GM12872 (cell line): ENCODE data around the gene BPIFB6.

Source experiments
- TF ChIP-seq, protein P1 (sequence below): IDR thresholded peaks from 3 replicates; pipeline ENCODE4 v1.5.1; 2011; ENCODE audit warnings: low read depth, mild to moderate bottlenecking, low read length, moderate library complexity; ENCODE audit not compliant: insufficient read depth

The BPIFB6 gene

DNA sequence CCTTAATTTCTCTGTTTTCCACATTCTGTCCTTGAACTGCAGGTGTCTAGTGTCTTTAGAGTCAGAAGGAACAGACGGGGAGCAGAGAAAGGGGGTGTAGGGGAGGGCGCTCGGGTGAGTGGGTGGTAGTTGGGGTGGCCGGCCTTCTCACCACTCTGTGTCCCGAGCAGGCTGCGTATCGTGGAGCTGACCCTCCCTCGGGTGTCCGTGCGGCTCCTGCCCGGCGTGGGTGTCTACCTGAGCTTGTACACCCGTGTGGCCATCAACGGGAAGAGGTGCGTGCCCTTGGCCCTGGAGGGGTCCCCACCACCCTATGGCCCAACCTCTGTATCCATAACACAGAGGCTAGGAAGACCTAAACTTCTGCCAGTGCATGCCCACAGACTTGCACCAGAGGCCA lies 53.3 kb downstream of the BPIFB6 start:
- TF ChIP-seq, protein P1, sequence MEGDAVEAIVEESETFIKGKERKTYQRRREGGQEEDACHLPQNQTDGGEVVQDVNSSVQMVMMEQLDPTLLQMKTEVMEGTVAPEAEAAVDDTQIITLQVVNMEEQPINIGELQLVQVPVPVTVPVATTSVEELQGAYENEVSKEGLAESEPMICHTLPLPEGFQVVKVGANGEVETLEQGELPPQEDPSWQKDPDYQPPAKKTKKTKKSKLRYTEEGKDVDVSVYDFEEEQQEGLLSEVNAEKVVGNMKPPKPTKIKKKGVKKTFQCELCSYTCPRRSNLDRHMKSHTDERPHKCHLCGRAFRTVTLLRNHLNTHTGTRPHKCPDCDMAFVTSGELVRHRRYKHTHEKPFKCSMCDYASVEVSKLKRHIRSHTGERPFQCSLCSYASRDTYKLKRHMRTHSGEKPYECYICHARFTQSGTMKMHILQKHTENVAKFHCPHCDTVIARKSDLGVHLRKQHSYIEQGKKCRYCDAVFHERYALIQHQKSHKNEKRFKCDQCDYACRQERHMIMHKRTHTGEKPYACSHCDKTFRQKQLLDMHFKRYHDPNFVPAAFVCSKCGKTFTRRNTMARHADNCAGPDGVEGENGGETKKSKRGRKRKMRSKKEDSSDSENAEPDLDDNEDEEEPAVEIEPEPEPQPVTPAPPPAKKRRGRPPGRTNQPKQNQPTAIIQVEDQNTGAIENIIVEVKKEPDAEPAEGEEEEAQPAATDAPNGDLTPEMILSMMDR, result no peak

DNA sequence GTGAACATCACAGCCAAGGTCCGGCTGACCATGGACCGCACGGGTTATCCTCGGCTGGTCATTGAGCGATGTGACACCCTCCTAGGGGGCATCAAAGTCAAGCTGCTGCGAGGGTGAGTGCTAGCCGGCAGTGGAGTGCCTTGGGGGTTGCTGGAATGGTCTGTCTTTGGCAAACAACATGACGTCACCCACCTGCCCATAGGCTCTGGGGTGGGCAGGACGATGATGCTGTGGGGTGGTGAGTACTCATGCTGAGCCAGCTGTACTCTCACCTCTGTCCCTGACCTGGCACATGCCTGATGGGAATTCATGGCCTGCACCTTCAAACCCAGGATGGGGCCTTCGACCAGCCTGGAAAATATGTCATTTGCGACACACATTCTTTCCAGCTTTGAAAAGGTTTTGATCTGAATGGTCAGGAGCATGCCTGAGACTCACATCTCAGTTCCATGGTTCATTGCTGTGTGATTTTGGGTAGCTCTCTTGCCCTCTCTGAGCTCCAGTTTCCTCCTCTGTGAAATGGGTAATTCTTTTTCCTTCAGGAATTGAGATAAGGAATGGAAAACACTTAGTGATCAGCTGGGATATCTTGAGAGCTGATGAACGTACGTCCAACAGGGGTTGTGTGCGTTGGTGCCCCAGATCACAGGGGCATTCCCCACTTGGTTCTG lies 54.7 kb downstream of the BPIFB6 start:
- TF ChIP-seq, protein P1, result no peak

DNA sequence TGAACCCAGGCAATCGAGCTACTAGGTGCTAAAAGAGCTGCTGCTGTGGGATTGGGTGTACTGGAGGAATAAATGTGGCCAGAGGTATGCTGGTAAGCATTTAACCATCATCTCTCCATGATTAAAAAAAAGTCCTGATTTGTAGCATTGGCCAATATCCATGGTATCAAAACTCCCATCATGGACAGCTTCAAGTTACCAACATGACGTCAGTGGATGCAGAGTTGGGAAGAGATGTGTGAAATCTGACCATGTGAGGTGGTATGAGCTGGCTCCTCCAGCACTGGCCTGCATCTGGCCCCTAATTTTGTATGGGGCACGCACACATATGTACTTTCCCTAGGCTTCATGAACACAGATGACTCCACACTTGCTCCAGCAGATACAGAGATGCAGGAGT lies 59.7 kb downstream of the BPIFB6 start:
- TF ChIP-seq, protein P1, result no peak

DNA sequence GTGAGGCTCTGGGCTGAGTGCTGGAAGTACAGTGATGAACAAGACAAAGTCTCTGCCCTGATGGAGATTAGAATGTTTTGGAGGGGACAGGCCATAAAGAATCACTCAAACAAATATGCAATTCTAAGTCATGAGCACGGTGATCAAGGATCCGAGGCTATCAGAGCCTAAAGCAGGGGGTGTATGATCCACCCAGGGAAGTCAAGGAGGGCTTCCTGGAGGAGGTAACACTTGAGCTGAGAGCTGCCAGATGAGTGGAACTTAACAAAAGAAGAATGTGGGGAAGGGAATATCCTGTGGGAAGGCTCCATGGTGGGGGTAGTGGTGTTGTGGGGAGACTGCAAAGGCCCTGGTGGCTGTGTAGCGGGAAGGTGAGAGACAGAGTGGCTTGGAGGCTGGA lies 60.2 kb downstream of the BPIFB6 start:
- TF ChIP-seq, protein P1, result no peak

DNA sequence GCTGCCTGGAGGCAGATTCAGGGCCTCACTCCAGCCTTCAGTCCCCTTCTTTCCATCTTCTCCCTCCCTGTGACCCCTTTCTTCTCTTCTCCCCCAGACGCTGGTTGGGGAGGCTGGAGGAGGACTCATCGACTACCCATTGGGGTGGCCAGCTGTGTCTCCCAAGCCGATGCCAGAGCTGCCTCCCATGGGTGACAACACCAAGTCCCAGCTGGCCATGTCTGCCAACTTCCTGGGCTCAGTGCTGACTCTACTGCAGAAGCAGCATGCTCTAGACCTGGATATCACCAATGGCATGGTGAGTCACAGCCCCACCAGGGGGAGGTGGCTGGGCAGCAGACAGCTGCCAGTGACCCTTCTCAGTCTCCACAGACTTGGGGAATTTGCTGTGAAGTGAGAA lies 60.9 kb downstream of the BPIFB6 start:
- TF ChIP-seq, protein P1, result no peak

GRCh38 chr20:33093074-33093473 lies 61.6 kb downstream of the BPIFB6 start:
- TF ChIP-seq, protein P1, result no peak

DNA sequence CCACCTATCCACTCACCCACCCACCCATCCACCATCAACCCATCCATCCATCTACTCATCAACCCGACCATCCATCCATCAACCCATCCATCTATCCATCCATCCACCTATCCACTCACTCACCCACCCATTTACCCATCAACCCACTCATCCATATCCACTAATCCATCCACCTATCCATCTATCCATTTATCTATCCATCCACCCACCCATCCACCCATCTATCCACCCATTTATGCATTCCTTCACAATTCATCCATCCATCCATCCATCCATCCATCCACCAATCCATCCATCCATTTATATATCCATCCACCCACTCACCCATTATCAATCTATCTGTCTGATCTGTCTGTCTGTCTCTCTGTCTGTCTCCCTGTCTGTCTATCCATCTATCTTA lies 62.1 kb downstream of the BPIFB6 start:
- TF ChIP-seq, protein P1, result no peak
